ENCODE data around the gene SLC1A1. TPM values are rescaled to one million over a fixed set of nuclear protein-coding genes. Genes with fewer than 3 reads are reported as not detected.
"Not testable (repeated sequence)": the region's sequence is repeated elsewhere in the genome, so short reads cannot be mapped to it uniquely, and the experiment has no call there.

The SLC1A1 gene
- total and polyA plus RNA-seq, 11 donors, result 1.0 to 4.6 (median 1.9) TPM

DNA sequence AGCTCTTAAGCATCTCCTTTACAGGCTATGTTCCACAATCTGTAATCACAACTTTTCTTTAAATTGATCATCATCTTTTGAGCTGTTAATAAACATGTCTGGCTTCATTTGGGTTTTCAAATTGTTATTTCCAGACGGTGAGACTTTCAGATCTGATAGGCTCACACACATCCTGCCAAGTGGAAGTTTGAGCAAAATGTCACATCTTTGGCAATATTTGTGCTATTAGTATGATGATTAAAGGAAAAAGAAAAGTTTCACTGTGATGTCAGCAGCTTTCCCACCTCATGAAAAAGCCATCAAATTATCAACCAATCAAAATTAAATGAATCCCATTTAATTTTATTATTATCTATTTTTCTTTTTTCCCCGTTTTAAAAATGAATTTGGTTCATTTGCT lies 29.8 kb downstream of the SLC1A1 start:
- no peak for TF ChIP-seq POLR2A (IDR thresholded peaks at IDR 0.05)
- TF ChIP-seq, protein P1, sequence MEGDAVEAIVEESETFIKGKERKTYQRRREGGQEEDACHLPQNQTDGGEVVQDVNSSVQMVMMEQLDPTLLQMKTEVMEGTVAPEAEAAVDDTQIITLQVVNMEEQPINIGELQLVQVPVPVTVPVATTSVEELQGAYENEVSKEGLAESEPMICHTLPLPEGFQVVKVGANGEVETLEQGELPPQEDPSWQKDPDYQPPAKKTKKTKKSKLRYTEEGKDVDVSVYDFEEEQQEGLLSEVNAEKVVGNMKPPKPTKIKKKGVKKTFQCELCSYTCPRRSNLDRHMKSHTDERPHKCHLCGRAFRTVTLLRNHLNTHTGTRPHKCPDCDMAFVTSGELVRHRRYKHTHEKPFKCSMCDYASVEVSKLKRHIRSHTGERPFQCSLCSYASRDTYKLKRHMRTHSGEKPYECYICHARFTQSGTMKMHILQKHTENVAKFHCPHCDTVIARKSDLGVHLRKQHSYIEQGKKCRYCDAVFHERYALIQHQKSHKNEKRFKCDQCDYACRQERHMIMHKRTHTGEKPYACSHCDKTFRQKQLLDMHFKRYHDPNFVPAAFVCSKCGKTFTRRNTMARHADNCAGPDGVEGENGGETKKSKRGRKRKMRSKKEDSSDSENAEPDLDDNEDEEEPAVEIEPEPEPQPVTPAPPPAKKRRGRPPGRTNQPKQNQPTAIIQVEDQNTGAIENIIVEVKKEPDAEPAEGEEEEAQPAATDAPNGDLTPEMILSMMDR (IDR thresholded peaks at IDR 0.05), result no peak
- no peak for DNase-seq
- WGBS, 4 donors, result 65 to 74% (median 69%) methylated on average over 2 of the region's 2 CpGs
- Histone ChIP-seq H3K4me1 (peaks cover 0 to 3% (median 0%) of the 10 kb centered on the region in 12 donors), H3K4me3 (no peak overlapping the region), H3K36me3 (no peaks in the 10 kb centered on the region), H3K27ac (no peak overlapping the region), H3K9me3 (no peaks in the 10 kb centered on the region), H3K27me3 (no peaks in the 10 kb centered on the region)
- intact Hi-C loops (cut with DNase I), result no loop called here
- ATAC-seq, result no peak

GRCh38 chr9:4530375-4530774 lies 40.1 kb downstream of the SLC1A1 start:
- Histone ChIP-seq H3K4me3 (no peak overlapping the region), H3K36me3 (no peaks in the 10 kb centered on the region), H3K27ac (no peak overlapping the region), H3K9me3 (peaks cover 0 to 21% (median 0%) of the 10 kb centered on the region in 12 donors), H3K4me1 (peaks cover 0 to 5% (median 0%) of the 10 kb centered on the region in 12 donors), H3K27me3 (no peaks in the 10 kb centered on the region)
- intact Hi-C loops (cut with DNase I), result no loop called here
- no peak for DNase-seq
- no peak for TF ChIP-seq POLR2A (IDR thresholded peaks at IDR 0.05)
- no peak for ATAC-seq
- WGBS, 4 donors, result 77 to 87% (median 83%) methylated on average over 6 of the region's 6 CpGs

GRCh38 chr9:4530831-4531230 lies 40.6 kb downstream of the SLC1A1 start:
- H3K36me3 ChIP-seq; H3K27ac ChIP-seq; H3K27me3 ChIP-seq; H3K4me1 ChIP-seq; ATAC-seq; DNase-seq; intact Hi-C loops (cut with DNase I); H3K4me3 ChIP-seq: not testable (repeated sequence)
- H3K9me3 ChIP-seq, result peaks cover 0 to 20% (median 0%) of the 10 kb centered on the region in 12 donors
- WGBS, 4 donors, result 88 to 94% (median 92%) methylated on average over 3 of the region's 3 CpGs

DNA sequence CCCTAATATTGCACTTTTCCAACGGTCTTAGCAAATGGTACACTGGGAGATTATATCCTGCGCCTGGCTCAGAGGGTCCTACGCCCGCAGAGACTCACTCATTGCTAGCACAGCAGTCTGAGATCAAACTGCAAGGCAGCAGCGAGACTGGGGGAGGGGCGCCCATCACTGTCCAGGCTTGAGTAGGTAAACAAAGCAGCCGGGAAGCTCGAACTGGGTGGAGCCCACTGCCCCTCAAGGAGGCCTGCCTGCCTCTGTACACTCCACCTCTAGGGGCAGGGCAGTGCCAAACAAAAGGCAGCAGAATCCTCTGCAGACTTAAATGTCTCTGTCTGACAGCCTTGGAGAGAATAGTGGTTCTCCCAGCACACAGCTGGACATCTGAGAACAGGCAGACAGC lies 41.1 kb downstream of the SLC1A1 start:
- H3K36me3 ChIP-seq; ATAC-seq; H3K4me3 ChIP-seq; intact Hi-C loops (cut with DNase I); H3K27me3 ChIP-seq; H3K4me1 ChIP-seq; DNase-seq; H3K27ac ChIP-seq: not testable (repeated sequence)
- WGBS, 4 donors, result 67 to 85% (median 76%) methylated on average over 8 of the region's 8 CpGs
- peaks cover 0 to 18% (median 1%) of the 10 kb centered on the region in 12 donors for H3K9me3 ChIP-seq

- H3K27me3 ChIP-seq; ATAC-seq; H3K9me3 ChIP-seq; intact Hi-C loops (cut with DNase I); H3K4me1 ChIP-seq; H3K36me3 ChIP-seq; H3K4me3 ChIP-seq; DNase-seq; H3K27ac ChIP-seq: not testable (repeated sequence)
- WGBS, 4 donors, result 76 to 86% (median 81%) methylated on average over 1 to 2 of the region's 2 CpGs
These were observed 43.6 kb downstream of the SLC1A1 start for GRCh38 chr9:4533881-4534280.

- 94 to 100% (median 96%) methylated on average over 1 of the region's 1 CpG; no CpG with 5 or more reads in 1 of the 4 donors for WGBS, 4 donors
- H3K36me3 ChIP-seq; H3K4me1 ChIP-seq; intact Hi-C loops (cut with DNase I); H3K27ac ChIP-seq; ATAC-seq; H3K4me3 ChIP-seq; DNase-seq; H3K27me3 ChIP-seq: not testable (repeated sequence)
- H3K9me3 ChIP-seq, result peaks cover 0 to 24% (median 1%) of the 10 kb centered on the region in 12 donors
These were observed 45.9 kb downstream of the SLC1A1 start for GRCh38 chr9:4536196-4536595.

GRCh38 chr9:4537581-4537980 lies 47.3 kb downstream of the SLC1A1 start:
- Histone ChIP-seq H3K9me3 (peaks cover 0 to 24% (median 1%) of the 10 kb centered on the region in 12 donors), H3K27me3 (no peaks in the 10 kb centered on the region), H3K36me3 (no peaks in the 10 kb centered on the region), H3K4me3 (no peak overlapping the region), H3K27ac (no peak overlapping the region), H3K4me1 (no peaks in the 10 kb centered on the region)
- 91 to 98% (median 95%) methylated on average over 1 of the region's 1 CpG for WGBS, 4 donors
- TF ChIP-seq, protein P1 (IDR thresholded peaks at IDR 0.05), result no peak
- TF ChIP-seq POLR2A (IDR thresholded peaks at IDR 0.05), result no peak
- intact Hi-C loops (cut with DNase I), result no loop called here
- ATAC-seq (no peak), DNase-seq (no peak)

Measured in heart left ventricle (tissue), 16 donors.